Esophagus muscularis mucosa (tissue), 4 donors: Measurements from ENCODE around the gene ITGA2. TPM values are rescaled to one million over a fixed set of nuclear protein-coding genes. Genes with fewer than 3 reads are reported as not detected.

ENCODE experiments used
- DNase-seq: peaks from one replicate; pipeline ENCODE4 v3.0.0-alpha.2; 2017; ENCODE audit errors: extremely low spot score
- H3K27ac ChIP-seq, 4 donors: fragments of 200-600 bp; sonication (generic); replicated peaks in 1 of 4; 1 replicate in 3 of 4; 2 replicates in 1 of 4; pipeline ENCODE4 v1.5.1; 2016 to 2019; ENCODE audit warnings: mild to moderate bottlenecking in 1 of 4
- H3K27me3 ChIP-seq, 4 donors: fragments of 200-600 bp; sonication (generic); one replicate each; pipeline versions ENCODE4 v1.5.1 to v1.6.0; 2016 to 2019
- H3K36me3 ChIP-seq, 4 donors: fragments of 200-600 bp; sonication (generic); one replicate each; pipeline ENCODE4 v1.5.1; 2016 to 2019
- H3K4me1 ChIP-seq, 4 donors: fragments of 200-600 bp; sonication (generic); one replicate each; pipeline ENCODE4 v1.5.1; 2016 to 2019
- H3K4me3 ChIP-seq, 4 donors: fragments of 200-600 bp; sonication (generic); 1 replicate in 2 of 4; 2 replicates in 2 of 4; pipeline ENCODE4 v1.5.1; 2016 to 2019; ENCODE audit warnings: mild to moderate bottlenecking in 4 of 4, moderate library complexity in 1 of 4
- H3K9me3 ChIP-seq, 4 donors: fragments of 200-600 bp; sonication (generic); 1 replicate in 3 of 4; 2 replicates in 1 of 4; pipeline ENCODE4 v1.5.1; 2016 to 2019
- CTCF ChIP-seq, 3 experiments: fragments of 200-600 bp in 2 of 3; fragments of 450-650 bp in 1 of 3; sonication (generic) in 2 of 3; IDR thresholded peaks; one replicate each; pipeline ENCODE4 v1.5.1; 2017 to 2019; ENCODE audit warnings: antibody characterized with exemption in 3 of 3, mild to moderate bottlenecking in 2 of 3, moderate library complexity in 1 of 3
- EP300 ChIP-seq: sonication (generic); formaldehyde crosslinking; IDR thresholded peaks from one replicate; pipeline ENCODE4 v1.6.1; 2017; ENCODE audit warnings: antibody characterized with exemption
- POLR2A ChIP-seq: fragments of 450-650 bp; IDR thresholded peaks from one replicate; pipeline ENCODE4 v1.6.1; 2017; ENCODE audit warnings: antibody characterized with exemption, moderate library complexity, mild to moderate bottlenecking, low read depth
- POLR2AphosphoS5 ChIP-seq, 2 donors: sonication (generic); formaldehyde crosslinking; IDR thresholded peaks; one replicate each; pipeline ENCODE4 v1.6.1; 2017; ENCODE audit warnings: antibody characterized with exemption in 2 of 2
- WGBS: methylation state at CpG from one replicate; pipeline ENCODE4 v1.1.5; 2018; 5-methylcytosine and 5-hydroxymethylcytosine counted together
- intact Hi-C: fragments of 100-400 bp; cut with DNase I; formaldehyde crosslinking; loops from one replicate; pipeline ENCODE4 v1.15.1; 2023
- total RNA-seq, 4 donors: library from RNA; depleted of rRNA; stranded (reverse); fragments of >200 nt; gene quantifications; one replicate each; pipeline versions ENCODE4 v1.1.0 to v1.2.1, GENCODE V29; 2016

ITGA2 gene
- total RNA-seq, 4 donors from 2014 or later, result 5.0 to 9.6 (median 7.8) TPM

GRCh38 chr5:53025487-53025886 lies 36.3 kb downstream of the ITGA2 start:
- no peaks in the 10 kb centered on the region for H3K9me3 ChIP-seq
- TF ChIP-seq POLR2A, result no peak
- no peak for TF ChIP-seq CTCF (IDR thresholded peaks at IDR 0.05)
- TF ChIP-seq POLR2AphosphoS5 (IDR thresholded peaks at IDR 0.05), result no peak
- TF ChIP-seq EP300, result no peak
- intact Hi-C loops, result no loop called here
- DNase-seq, result no peak
- peaks cover 4 to 27% (median 18%) of the 10 kb centered on the region in 4 donors for H3K4me1 ChIP-seq
- H3K27ac ChIP-seq, result no peak overlapping the region
- H3K36me3 ChIP-seq, result peaks cover 0 to 5% (median 0%) of the 10 kb centered on the region in 4 donors
- WGBS, result 85% methylated on average over 5 of the region's 5 CpGs
- H3K27me3 ChIP-seq, result no peaks in the 10 kb centered on the region
- no peak overlapping the region for H3K4me3 ChIP-seq

- DNase-seq, result no peak
- no peak overlapping the region for H3K4me3 ChIP-seq
- H3K27ac ChIP-seq, result no peak overlapping the region
- H3K27me3 ChIP-seq, result no peaks in the 10 kb centered on the region
- H3K9me3 ChIP-seq, result no peaks in the 10 kb centered on the region
- H3K4me1 ChIP-seq, result peaks cover 17 to 46% (median 36%) of the 10 kb centered on the region in 4 donors
- peaks cover 0 to 5% (median 0%) of the 10 kb centered on the region in 4 donors for H3K36me3 ChIP-seq
- TF ChIP-seq POLR2AphosphoS5 (IDR thresholded peaks at IDR 0.05) (no peak), CTCF (IDR thresholded peaks at IDR 0.05) (no peak), POLR2A (no peak), EP300 (no peak)
- intact Hi-C loops, result no loop called here
- WGBS, result 39% methylated on average over 4 of the region's 4 CpGs
Observed at GRCh38 chr5:53027913-53028312, 38.8 kb downstream of the ITGA2 start.

GRCh38 chr5:53029608-53030007 lies 40.5 kb downstream of the ITGA2 start:
- Histone ChIP-seq H3K27me3 (no peaks in the 10 kb centered on the region), H3K4me1 (peaks cover 17 to 33% (median 24%) of the 10 kb centered on the region in 4 donors), H3K9me3 (no peaks in the 10 kb centered on the region), H3K36me3 (peaks cover 0 to 5% (median 0%) of the 10 kb centered on the region in 4 donors), H3K27ac (no peak overlapping the region), H3K4me3 (no peak overlapping the region)
- 89% methylated on average over 1 of the region's 1 CpG for WGBS
- intact Hi-C loops, result loop anchor here (10.0 kb wide), 1 partner anchor 65 kb away; no protein-coding TSS in a partner anchor
- TF ChIP-seq POLR2A, result no peak
- TF ChIP-seq EP300, result no peak
- TF ChIP-seq CTCF (IDR thresholded peaks at IDR 0.05), result no peak
- TF ChIP-seq POLR2AphosphoS5 (IDR thresholded peaks at IDR 0.05), result no peak
- no peak for DNase-seq

GRCh38 chr5:53030893-53031292 lies 41.7 kb downstream of the ITGA2 start:
- H3K9me3 ChIP-seq, result no peaks in the 10 kb centered on the region
- H3K4me3 ChIP-seq, result no peak overlapping the region
- H3K36me3 ChIP-seq, result peaks cover 0 to 5% (median 0%) of the 10 kb centered on the region in 4 donors
- peaks cover 16 to 32% (median 24%) of the 10 kb centered on the region in 4 donors for H3K4me1 ChIP-seq
- TF ChIP-seq EP300 (no peak), CTCF (IDR thresholded peaks at IDR 0.05) (no peak)
- intact Hi-C loops, result loop anchor here (10.0 kb wide), 1 partner anchor 64 kb away; no protein-coding TSS in a partner anchor
- no peaks in the 10 kb centered on the region for H3K27me3 ChIP-seq
- DNase-seq, result no peak
- H3K27ac ChIP-seq, result peak overlapping the region in 3 of 4 donors; percentile 8 to 51 (median 41)
- WGBS, result 63% methylated on average over 2 of the region's 2 CpGs

- H3K4me3 ChIP-seq, result no peak overlapping the region
- peaks cover 16 to 32% (median 24%) of the 10 kb centered on the region in 4 donors for H3K4me1 ChIP-seq
- intact Hi-C loops, result loop anchor here (10.0 kb wide), 1 partner anchor 63 kb away; no protein-coding TSS in a partner anchor
- H3K36me3 ChIP-seq, result peaks cover 0 to 5% (median 0%) of the 10 kb centered on the region in 4 donors
- peak overlapping the region; percentile 6 to 51 (median 24) for H3K27ac ChIP-seq
- no peak for TF ChIP-seq CTCF (IDR thresholded peaks at IDR 0.05)
- no peak for TF ChIP-seq POLR2AphosphoS5 (IDR thresholded peaks at IDR 0.05)
- TF ChIP-seq EP300, result no peak
- 43% methylated on average over 4 of the region's 4 CpGs for WGBS
- H3K27me3 ChIP-seq, result no peaks in the 10 kb centered on the region
- no peak for DNase-seq
- no peaks in the 10 kb centered on the region for H3K9me3 ChIP-seq
Observed at GRCh38 chr5:53031695-53032096, 42.5 kb downstream of the ITGA2 start.
